Neutrophil (primary cell): ENCODE data around the gene OPA1.

Experiments used
- H3K27ac ChIP-seq: fragments of 200-600 bp; sonication (generic); 2 replicates; pipeline ENCODE4 v1.5.1; 2016; ENCODE audit warnings: mild to moderate bottlenecking, moderate library complexity
- H3K27me3 ChIP-seq: fragments of 200-600 bp; sonication (generic); 2 replicates; pipeline ENCODE4 v1.6.0; 2016; ENCODE audit warnings: mild to moderate bottlenecking
- H3K36me3 ChIP-seq: fragments of 200-600 bp; sonication (generic); 2 replicates; pipeline ENCODE4 v1.5.1; 2017
- H3K4me1 ChIP-seq, 2 experiments: fragments of 200-600 bp in 1 of 2; sonication (generic) in 1 of 2; 1 replicate in 1 of 2; 2 replicates in 1 of 2; pipeline versions ENCODE4 v1.5.1 to v1.6.1; 2013 to 2016; ENCODE audit warnings: low read depth in 1 of 2, low read length in 1 of 2, mild to moderate bottlenecking in 1 of 2, moderate library complexity in 1 of 2; ENCODE audit not compliant: control insufficient read depth in 1 of 2, insufficient read depth in 1 of 2
- H3K4me3 ChIP-seq, 2 experiments: fragments of 200-600 bp in 1 of 2; sonication (generic) in 1 of 2; 1 replicate in 1 of 2; 2 replicates in 1 of 2; pipeline ENCODE4 v1.5.1; 2013 to 2016; ENCODE audit warnings: low read depth in 1 of 2, low read length in 1 of 2, mild to moderate bottlenecking in 1 of 2, moderate library complexity in 1 of 2
- H3K9me3 ChIP-seq: fragments of 200-600 bp; sonication (generic); 2 replicates; pipeline ENCODE4 v1.5.1; 2016
- TF ChIP-seq, protein P1 (sequence below): fragments of 200-600 bp; sonication (generic); IDR thresholded peaks from 2 replicates; pipeline ENCODE4 v1.5.1; 2016; ENCODE audit warnings: antibody characterized with exemption

OPA1 gene

GRCh38 chr3:193660698-193661411 is 67.8 kb downstream of the OPA1 start:
- Histone ChIP-seq H3K27me3 (no peaks in the 10 kb centered on the region), H3K27ac (no peak overlapping the region), H3K9me3 (no peaks in the 10 kb centered on the region), H3K4me1 (no peaks in the 10 kb centered on the region), H3K36me3 (peaks cover 83% of the 10 kb centered on the region), H3K4me3 (no peak overlapping the region)
- TF ChIP-seq, protein P1, sequence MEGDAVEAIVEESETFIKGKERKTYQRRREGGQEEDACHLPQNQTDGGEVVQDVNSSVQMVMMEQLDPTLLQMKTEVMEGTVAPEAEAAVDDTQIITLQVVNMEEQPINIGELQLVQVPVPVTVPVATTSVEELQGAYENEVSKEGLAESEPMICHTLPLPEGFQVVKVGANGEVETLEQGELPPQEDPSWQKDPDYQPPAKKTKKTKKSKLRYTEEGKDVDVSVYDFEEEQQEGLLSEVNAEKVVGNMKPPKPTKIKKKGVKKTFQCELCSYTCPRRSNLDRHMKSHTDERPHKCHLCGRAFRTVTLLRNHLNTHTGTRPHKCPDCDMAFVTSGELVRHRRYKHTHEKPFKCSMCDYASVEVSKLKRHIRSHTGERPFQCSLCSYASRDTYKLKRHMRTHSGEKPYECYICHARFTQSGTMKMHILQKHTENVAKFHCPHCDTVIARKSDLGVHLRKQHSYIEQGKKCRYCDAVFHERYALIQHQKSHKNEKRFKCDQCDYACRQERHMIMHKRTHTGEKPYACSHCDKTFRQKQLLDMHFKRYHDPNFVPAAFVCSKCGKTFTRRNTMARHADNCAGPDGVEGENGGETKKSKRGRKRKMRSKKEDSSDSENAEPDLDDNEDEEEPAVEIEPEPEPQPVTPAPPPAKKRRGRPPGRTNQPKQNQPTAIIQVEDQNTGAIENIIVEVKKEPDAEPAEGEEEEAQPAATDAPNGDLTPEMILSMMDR, result no peak

- Histone ChIP-seq H3K27ac (no peak overlapping the region), H3K4me3 (no peak overlapping the region), H3K27me3 (no peaks in the 10 kb centered on the region), H3K9me3 (no peaks in the 10 kb centered on the region), H3K36me3 (peaks cover 82% of the 10 kb centered on the region), H3K4me1 (no peaks in the 10 kb centered on the region)
- TF ChIP-seq, protein P1, result no peak
Measured at GRCh38 chr3:193662757-193663322, 69.8 kb downstream of the OPA1 start.

GRCh38 chr3:193665370-193665989 is 72.5 kb downstream of the OPA1 start:
- Histone ChIP-seq H3K27me3 (no peaks in the 10 kb centered on the region), H3K4me1 (no peaks in the 10 kb centered on the region), H3K9me3 (no peaks in the 10 kb centered on the region), H3K27ac (no peak overlapping the region), H3K4me3 (no peak overlapping the region), H3K36me3 (peaks cover 72% of the 10 kb centered on the region)
- TF ChIP-seq, protein P1, result no peak

- Histone ChIP-seq H3K4me3 (no peak overlapping the region), H3K9me3 (no peaks in the 10 kb centered on the region), H3K27me3 (no peaks in the 10 kb centered on the region), H3K4me1 (no peaks in the 10 kb centered on the region), H3K36me3 (peaks cover 13% of the 10 kb centered on the region), H3K27ac (no peak overlapping the region)
- TF ChIP-seq, protein P1, result no peak
Measured at GRCh38 chr3:193673845-193674244, 80.8 kb downstream of the OPA1 start.

DNA sequence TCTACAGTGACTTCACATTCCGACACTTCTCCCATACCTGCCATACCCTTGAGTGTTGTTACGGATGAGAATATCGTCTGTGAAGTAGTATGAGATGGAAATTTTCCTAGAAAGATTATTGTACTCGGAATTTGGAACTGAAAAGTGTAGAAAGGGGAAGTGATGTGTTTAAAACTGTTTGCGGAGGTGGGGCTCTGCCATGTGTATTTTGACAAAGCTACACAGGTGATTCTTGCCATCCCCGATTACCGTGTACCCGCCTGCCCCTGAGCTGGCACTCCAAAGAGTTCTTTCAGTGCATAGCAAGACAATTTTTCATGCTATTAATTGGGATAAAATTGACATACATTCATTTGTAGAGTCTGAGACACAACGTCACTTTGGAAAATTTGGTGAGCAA is 81.7 kb downstream of the OPA1 start:
- Histone ChIP-seq H3K4me1 (no peaks in the 10 kb centered on the region), H3K4me3 (no peak overlapping the region), H3K27ac (no peak overlapping the region), H3K9me3 (no peaks in the 10 kb centered on the region), H3K36me3 (peaks cover 10% of the 10 kb centered on the region), H3K27me3 (no peaks in the 10 kb centered on the region)
- TF ChIP-seq, protein P1, result no peak
